GM19452 (cell line): ENCODE data around the gene OPN1MW2.
"Not testable (repeated sequence)": the region's sequence is repeated elsewhere in the genome, so short reads cannot be mapped to it uniquely, and the experiment has no call there.

ENCODE experiments used
- ATAC-seq: cut with Tn5 transposase; IDR thresholded peaks from one replicate; pipeline ENCODE4 v1.9.1; 2021; ENCODE audit not compliant: unreplicated experiment

The OPN1MW2 gene

DNA sequence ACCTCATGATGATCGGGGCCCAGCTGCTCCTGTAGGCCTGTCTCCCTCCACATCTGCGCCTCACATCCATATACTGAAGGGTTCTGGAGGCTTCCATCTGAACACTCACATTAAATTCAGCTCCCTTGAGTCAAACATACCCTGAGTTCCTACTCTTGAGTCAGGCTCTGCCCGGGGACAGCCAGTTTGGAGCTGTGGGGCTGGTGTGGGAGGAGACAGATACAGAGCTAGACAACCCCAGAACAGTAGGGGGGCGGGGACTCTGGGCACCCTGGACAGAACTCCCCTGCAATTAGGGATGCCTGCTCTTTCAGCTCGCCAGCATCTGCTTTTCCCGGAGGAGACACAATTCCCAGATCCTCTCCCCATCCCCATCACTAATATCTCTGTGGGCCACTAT lies 43.5 kb downstream of the OPN1MW2 start:
- ATAC-seq, result not testable (repeated sequence)

DNA sequence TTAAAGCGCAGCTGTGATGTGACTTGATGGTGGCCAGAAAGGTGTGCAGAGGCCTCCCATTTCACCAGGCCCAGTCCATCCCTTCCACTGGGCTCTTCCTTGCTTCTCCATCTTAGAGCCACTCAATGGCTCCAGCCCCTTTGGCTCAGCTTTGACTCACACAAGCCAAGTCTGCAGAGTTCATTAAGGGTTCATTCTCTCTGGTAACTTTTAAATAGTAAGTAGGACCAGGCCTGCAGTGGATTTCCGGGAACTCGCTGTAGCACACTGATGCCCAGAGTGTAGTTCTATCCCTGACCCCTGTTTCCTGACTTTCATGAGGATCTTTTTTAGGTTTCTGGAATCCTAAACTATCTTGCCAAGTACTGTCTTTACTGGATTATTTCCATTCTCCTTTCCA lies 49.7 kb downstream of the OPN1MW2 start:
- not testable (repeated sequence) for ATAC-seq
